Adipocyte (in vitro differentiated cells): Measurements from ENCODE around the gene SCGB1D1.
"Not testable (repeated sequence)": the region's sequence is repeated elsewhere in the genome, so short reads cannot be mapped to it uniquely, and the experiment has no call there.

Experiments
- DNase-seq: peaks from one replicate; pipeline ENCODE4 v3.0.0-alpha.2; 2015; ENCODE audit warnings: low read depth
- H3K27me3 ChIP-seq: replicated peaks from 2 replicates; pipeline ENCODE4 v1.7.0; 2013; ENCODE audit warnings: mild to moderate bottlenecking, low read length, moderate library complexity; ENCODE audit not compliant: control insufficient read depth, insufficient read depth
- H3K36me3 ChIP-seq: 2 replicates; pipeline ENCODE4 v1.7.0; 2013; ENCODE audit warnings: low read length, mild to moderate bottlenecking, moderate library complexity; ENCODE audit not compliant: control insufficient read depth, insufficient read depth, severe bottlenecking
- H3K4me1 ChIP-seq: 2 replicates; pipeline ENCODE4 v1.7.0; 2013; ENCODE audit warnings: mild to moderate bottlenecking, low read length, moderate library complexity; ENCODE audit not compliant: control insufficient read depth, insufficient read depth
- H3K4me3 ChIP-seq: 2 replicates; pipeline ENCODE4 v1.7.0; 2013; ENCODE audit warnings: mild to moderate bottlenecking, low read length, moderate library complexity
- H3K9ac ChIP-seq: 2 replicates; pipeline ENCODE4 v1.7.0; 2013; ENCODE audit warnings: mild to moderate bottlenecking, low read length, moderate library complexity
- H3K9me3 ChIP-seq: 2 replicates; pipeline ENCODE4 v1.7.0; 2013; ENCODE audit warnings: mild to moderate bottlenecking, low read length, moderate library complexity; ENCODE audit not compliant: control insufficient read depth

The SCGB1D1 gene

DNA sequence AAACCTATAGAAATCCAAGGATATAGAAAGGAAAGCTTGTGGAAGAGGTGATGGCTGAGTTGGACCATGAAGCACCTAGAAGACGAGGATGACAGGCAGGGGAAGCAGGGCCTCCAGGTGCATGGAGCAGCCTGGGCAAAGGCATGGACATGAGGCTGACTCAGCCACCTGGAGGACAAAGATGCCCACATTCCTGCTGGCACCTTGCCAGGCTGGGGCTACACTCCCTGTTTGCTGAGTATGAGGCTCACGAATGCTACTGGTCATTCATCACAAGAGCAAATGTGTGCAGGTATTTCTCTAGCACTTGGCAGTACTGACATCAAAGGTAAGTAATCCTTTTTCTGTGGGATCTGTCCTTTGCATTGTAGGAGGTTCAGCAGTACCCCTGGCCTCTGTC, 11.4 kb downstream of the SCGB1D1 start:
- peaks cover 41% of the 10 kb centered on the region for H3K27me3 ChIP-seq
- H3K4me3 ChIP-seq, result no peak overlapping the region
- H3K36me3 ChIP-seq, result no peaks in the 10 kb centered on the region
- peaks cover 2% of the 10 kb centered on the region for H3K9me3 ChIP-seq
- no peak for DNase-seq
- H3K9ac ChIP-seq, result no peak overlapping the region
- H3K4me1 ChIP-seq, result no peaks in the 10 kb centered on the region

DNA sequence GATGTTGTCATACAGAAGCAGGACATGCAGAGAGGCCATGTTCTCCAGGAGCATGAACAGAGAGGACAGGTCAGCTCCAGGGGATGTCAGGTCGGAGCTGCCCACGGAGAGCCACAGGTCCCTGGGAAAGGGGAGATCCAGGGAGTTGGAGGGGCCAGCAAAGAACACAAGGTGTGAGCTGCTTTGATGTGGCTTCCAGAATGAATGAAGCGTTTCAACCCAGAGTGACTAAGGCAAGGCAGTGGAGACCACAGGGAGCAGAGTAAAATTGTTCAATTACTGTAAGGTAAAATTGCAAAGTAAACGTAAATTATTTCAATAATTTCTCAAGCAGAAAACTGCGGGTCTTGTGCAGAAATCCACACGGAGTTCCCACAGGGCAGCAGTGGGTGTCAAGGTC, 12.9 kb downstream of the SCGB1D1 start:
- H3K9ac ChIP-seq, result no peak overlapping the region
- H3K9me3 ChIP-seq, result no peaks in the 10 kb centered on the region
- H3K4me3 ChIP-seq, result no peak overlapping the region
- H3K27me3 ChIP-seq, result peaks cover 41% of the 10 kb centered on the region
- H3K36me3 ChIP-seq, result no peaks in the 10 kb centered on the region
- no peaks in the 10 kb centered on the region for H3K4me1 ChIP-seq
- DNase-seq, result no peak

DNA sequence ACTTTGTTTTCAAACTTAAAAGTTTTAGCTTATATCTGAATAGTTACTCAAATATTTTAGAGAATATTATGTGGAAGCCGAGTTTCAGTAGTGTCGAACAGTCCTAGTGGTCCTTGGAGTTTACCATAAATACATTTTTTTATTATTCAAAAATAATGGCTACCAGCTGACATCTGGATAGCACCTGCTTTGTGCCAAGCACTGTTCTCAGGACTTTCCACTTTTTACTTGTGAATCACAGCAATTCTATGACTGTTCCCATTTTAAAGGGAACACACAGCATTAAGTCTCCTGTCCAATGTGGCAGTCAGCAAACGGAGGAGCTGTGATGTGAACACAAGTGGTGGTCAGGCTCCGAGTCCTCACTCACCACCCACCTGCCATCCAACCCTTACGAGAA, 14.4 kb downstream of the SCGB1D1 start:
- no peak overlapping the region for H3K9ac ChIP-seq
- no peaks in the 10 kb centered on the region for H3K36me3 ChIP-seq
- H3K4me3 ChIP-seq, result no peak overlapping the region
- H3K4me1 ChIP-seq, result no peaks in the 10 kb centered on the region
- DNase-seq, result no peak
- H3K9me3 ChIP-seq, result no peaks in the 10 kb centered on the region
- peaks cover 40% of the 10 kb centered on the region for H3K27me3 ChIP-seq

DNA sequence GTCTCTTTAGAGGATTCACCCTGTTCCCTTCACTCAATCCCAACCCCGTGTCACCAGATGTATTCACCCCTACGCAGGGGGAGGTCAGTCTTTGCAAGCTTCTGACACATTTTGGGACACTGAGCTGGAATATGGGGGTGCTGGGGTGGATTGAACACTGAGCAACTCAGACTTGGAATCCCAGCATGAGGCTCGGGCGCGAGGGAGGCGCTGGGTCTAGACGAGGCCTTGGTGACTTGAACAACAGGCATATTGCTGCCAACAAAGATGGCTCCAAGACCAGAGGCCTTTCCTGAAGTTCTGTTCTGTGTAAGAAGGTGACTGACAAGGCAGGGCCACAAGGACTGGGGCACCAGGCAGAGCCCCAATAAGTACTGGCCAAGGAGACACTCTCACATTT, 15.4 kb downstream of the SCGB1D1 start:
- Histone ChIP-seq H3K9ac (no peak overlapping the region), H3K9me3 (no peaks in the 10 kb centered on the region), H3K36me3 (no peaks in the 10 kb centered on the region), H3K4me3 (no peak overlapping the region), H3K27me3 (peaks cover 44% of the 10 kb centered on the region), H3K4me1 (no peaks in the 10 kb centered on the region)
- DNase-seq, result no peak

DNA sequence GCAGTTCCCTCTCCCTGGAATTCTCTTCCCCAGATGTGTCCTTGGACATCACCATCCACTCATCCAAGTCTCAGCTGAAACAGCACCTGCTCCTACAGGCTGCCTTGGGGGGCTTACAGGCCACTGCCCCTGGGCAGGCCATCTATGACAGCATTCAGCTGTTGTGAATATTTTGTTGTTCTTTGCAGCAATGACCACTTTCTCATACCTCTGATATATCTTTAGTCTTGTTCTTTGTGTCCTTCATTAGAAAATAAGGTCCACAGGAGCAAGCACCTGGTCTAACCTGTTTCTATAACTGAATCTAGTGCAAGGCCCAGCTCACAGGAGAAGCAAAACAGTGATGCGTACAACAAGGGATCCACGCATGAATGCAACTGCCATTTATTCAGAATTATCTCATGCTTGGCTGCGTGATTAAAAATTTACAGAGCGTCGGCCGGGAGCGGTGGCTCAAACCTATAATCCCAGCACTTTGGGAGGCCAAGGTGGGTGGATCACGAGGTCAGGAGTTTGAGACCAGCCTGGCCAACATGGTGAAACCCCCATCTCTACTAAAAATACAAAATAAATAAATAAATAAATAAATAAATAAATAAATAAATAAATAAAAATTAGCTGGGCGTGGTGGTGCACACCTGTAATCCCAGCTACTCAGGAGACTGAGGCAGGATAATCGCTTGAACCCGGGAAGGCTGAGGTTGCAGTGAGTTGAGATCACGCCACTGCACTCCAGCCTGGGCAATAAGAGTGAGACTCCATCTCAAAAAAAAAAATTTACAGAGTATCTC, 16.5 kb downstream of the SCGB1D1 start:
- H3K4me3 ChIP-seq, H3K36me3 ChIP-seq, H3K9ac ChIP-seq, DNase-seq, H3K4me1 ChIP-seq, H3K9me3 ChIP-seq: not testable (repeated sequence)
- peaks cover 45% of the 10 kb centered on the region for H3K27me3 ChIP-seq

DNA sequence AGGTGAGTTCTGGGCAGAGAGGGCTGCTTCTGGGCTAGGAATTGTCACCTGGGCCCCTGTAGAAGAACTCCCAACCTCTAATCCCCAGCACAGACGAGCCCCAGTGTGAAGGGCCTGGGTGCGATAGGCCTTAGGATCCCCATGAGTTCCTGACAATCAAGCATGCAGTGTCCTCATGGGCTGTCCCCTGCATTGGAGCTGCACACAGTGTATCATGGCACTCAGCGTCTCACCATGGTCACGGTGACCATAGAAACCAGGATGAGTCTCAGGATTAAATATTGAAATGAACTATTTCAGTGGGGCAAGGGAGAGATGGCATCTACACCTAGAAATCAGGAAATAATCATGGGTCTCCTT, 18.7 kb downstream of the SCGB1D1 start:
- Histone ChIP-seq H3K27me3 (peaks cover 32% of the 10 kb centered on the region), H3K4me3 (no peak overlapping the region), H3K9ac (no peak overlapping the region), H3K4me1 (no peaks in the 10 kb centered on the region), H3K36me3 (no peaks in the 10 kb centered on the region), H3K9me3 (no peaks in the 10 kb centered on the region)
- DNase-seq, result no peak

DNA sequence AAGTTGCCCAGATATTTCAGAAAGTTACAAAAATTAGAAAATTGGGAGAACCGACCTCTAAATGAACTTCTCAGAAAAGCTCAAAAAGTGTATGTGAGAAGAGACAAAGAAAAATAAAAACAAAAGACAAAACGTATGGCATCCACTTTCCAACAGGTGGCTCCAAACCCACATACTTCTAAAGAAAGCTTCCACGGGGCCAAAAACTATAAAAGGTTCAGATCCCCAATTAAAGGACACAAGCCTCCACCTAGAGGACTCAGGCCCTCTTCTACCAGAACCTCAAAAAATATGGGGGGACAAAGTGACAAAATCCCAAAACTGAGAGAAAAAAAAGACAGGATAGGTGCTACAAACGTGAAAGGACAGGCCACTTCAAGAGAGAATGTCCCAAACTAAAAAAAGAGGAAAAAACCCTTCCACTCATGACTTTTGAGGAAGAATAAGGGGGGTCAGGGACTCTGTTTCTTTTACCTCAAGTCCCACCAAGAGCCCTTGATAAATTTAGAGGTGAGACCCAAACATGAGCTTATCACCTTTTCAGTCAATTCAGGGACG, 27.3 kb downstream of the SCGB1D1 start:
- DNase-seq, result peak; percentile 27

DNA sequence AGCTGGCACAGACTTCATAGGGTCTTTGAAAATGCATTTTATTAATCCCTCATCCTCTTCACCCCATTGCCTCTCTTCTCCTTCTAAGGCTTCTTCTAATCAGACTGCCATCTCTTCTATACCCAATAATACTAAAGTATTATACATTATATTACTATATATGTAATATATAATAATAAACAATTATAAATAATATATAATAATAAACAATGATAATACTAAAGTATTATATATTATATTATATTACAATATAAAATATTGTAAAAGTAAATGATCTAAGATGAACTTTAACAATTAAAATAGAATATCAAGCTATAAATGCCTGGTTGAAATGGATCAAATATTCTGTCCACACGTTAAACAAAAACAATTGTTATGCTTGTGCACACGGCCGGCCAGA, 31.5 kb downstream of the SCGB1D1 start:
- Histone ChIP-seq H3K4me3 (no peak overlapping the region), H3K9me3 (peaks cover 52% of the 10 kb centered on the region), H3K4me1 (no peaks in the 10 kb centered on the region), H3K36me3 (no peaks in the 10 kb centered on the region), H3K27me3 (no peaks in the 10 kb centered on the region), H3K9ac (no peak overlapping the region)
- DNase-seq, result no peak

More for the DNA sequence above, 27.3 kb downstream of the SCGB1D1 start:
- no peaks in the 10 kb centered on the region for H3K36me3 ChIP-seq
- peaks cover 6% of the 10 kb centered on the region for H3K27me3 ChIP-seq
- H3K4me3 ChIP-seq, result no peak overlapping the region
- peaks cover 23% of the 10 kb centered on the region for H3K9me3 ChIP-seq
- H3K4me1 ChIP-seq, result no peaks in the 10 kb centered on the region
- no peak overlapping the region for H3K9ac ChIP-seq

DNA sequence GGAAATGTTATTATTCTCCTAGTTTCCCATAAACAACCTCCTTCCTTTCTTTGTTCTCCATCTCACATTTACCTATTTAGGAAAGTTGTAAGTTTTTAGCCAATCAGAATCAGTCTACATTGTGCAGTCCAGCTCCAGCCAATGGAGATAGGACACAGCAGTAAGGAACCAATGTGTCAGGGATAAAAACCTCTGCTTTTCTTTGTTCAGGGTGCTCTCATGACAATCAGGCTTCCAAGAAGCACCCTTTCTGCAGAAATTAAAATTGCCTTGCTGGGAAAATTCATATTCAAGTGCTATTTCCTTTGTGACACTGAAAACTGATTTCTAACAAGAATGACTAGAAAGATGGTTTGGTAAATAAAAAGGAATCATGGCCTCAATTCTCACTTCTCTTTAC, 33.1 kb downstream of the SCGB1D1 start:
- Histone ChIP-seq H3K36me3 (no peaks in the 10 kb centered on the region), H3K9ac (no peak overlapping the region), H3K27me3 (no peaks in the 10 kb centered on the region), H3K4me3 (no peak overlapping the region), H3K9me3 (peaks cover 47% of the 10 kb centered on the region), H3K4me1 (no peaks in the 10 kb centered on the region)
- DNase-seq, result no peak

DNA sequence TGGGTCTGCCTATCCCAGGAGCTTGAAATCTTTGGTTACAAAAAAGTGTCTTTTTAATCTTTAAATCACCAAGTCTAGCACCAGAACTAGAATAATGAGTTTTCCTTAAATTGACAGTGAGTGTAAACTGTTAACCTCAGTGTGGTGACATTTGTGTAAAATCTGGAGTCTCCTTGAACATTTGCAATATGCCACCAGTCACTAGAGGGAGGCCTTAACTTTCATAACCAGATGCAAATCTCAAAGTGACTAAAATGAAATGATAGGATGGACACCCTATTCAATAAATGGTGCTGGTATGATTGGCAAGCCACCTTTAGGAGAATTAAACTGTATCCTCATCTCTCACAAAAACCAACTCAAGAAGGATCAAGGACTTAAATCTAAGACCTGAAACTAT, 43.7 kb downstream of the SCGB1D1 start:
- no peak for DNase-seq
- no peaks in the 10 kb centered on the region for H3K4me1 ChIP-seq
- no peaks in the 10 kb centered on the region for H3K9me3 ChIP-seq
- H3K9ac ChIP-seq, result no peak overlapping the region
- H3K4me3 ChIP-seq, result no peak overlapping the region
- peaks cover 32% of the 10 kb centered on the region for H3K27me3 ChIP-seq
- H3K36me3 ChIP-seq, result no peaks in the 10 kb centered on the region

DNA sequence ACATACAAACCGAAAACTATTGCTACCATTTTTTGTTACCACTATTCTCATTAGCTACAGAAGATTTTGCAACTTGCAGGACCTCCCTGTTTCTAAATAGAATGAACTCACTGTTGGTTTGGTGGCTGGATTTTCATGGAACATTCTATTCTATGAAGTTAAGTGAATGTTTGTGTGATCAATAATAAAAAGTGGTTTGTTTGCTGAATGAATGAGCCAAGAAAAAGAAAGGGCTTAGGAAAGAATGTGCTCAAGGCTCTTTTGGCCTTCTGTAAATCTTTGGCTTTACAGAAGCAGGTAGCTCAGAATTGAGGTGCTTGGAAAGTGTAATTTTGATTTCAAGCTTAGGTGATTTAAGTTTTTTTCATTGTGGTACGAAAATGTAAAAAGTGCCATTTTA, 46.2 kb downstream of the SCGB1D1 start:
- Histone ChIP-seq H3K36me3 (no peaks in the 10 kb centered on the region), H3K4me3 (no peak overlapping the region), H3K9me3 (no peaks in the 10 kb centered on the region), H3K4me1 (no peaks in the 10 kb centered on the region), H3K9ac (no peak overlapping the region), H3K27me3 (peaks cover 37% of the 10 kb centered on the region)
- DNase-seq, result no peak

DNA sequence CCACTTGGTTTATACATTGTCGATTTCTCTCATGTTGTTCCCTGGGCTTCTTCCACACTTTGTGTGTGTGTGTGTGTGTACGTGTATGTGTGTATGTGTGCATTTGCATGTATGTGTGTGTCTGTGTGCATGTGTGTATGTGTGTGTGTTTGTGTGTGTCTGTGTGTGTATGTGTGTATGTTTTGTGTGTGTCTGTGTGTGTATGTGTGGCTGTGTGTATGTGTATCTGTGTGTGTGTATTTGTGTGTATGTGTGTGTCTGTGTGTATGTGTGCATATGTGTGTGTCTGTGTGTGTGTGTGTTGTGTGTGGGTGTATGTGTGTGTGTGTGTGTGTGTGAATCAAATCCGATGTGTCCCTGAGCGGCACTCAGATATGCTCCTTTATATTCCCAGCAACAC, 47.5 kb downstream of the SCGB1D1 start:
- Histone ChIP-seq H3K4me3 (no peak overlapping the region), H3K9ac (no peak overlapping the region), H3K9me3 (no peaks in the 10 kb centered on the region), H3K4me1 (no peaks in the 10 kb centered on the region), H3K36me3 (no peaks in the 10 kb centered on the region), H3K27me3 (peaks cover 43% of the 10 kb centered on the region)
- no peak for DNase-seq
